ENCODE data around the gene LEKR1. TPM values are rescaled to one million over a fixed set of nuclear protein-coding genes. Genes with fewer than 3 reads are reported as not detected.

LEKR1 gene
- total and polyA plus RNA-seq, 7 donors, result 0.12 to 0.79 (median 0.32) TPM; not detected in 2

DNA sequence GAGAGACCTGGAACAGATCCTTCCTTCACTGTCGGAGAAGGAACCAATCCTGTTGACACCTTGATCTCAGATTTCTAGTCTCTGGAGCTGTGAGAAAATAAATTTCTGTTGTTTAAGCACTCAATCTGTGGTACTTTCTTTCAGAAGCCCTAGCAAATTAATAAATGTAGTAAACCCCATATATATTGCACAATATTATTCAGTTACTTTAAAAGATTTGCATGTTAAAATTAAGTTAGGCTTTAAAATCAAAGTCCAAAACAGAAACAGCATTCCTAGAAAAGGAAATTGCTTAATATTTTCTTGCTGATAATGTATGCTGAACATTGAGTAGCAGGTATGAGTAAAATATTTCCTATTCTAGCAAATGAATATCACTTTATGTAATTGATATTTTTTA, 113.2 kb downstream of the LEKR1 start:
- TF ChIP-seq, protein P1, sequence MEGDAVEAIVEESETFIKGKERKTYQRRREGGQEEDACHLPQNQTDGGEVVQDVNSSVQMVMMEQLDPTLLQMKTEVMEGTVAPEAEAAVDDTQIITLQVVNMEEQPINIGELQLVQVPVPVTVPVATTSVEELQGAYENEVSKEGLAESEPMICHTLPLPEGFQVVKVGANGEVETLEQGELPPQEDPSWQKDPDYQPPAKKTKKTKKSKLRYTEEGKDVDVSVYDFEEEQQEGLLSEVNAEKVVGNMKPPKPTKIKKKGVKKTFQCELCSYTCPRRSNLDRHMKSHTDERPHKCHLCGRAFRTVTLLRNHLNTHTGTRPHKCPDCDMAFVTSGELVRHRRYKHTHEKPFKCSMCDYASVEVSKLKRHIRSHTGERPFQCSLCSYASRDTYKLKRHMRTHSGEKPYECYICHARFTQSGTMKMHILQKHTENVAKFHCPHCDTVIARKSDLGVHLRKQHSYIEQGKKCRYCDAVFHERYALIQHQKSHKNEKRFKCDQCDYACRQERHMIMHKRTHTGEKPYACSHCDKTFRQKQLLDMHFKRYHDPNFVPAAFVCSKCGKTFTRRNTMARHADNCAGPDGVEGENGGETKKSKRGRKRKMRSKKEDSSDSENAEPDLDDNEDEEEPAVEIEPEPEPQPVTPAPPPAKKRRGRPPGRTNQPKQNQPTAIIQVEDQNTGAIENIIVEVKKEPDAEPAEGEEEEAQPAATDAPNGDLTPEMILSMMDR (IDR thresholded peaks at IDR 0.05), result no peak
- no peak overlapping the region for H3K27ac ChIP-seq
- H3K4me1 ChIP-seq, result no peaks in the 10 kb centered on the region
- no peak overlapping the region for H3K4me3 ChIP-seq
- intact Hi-C loops (cut with DNase I), result no loop called here
- ATAC-seq (no peak), DNase-seq (no peak)
- WGBS, 3 donors, result 61 to 72% (median 69%) methylated on average over 1 of the region's 1 CpG
- no peaks in the 10 kb centered on the region for H3K36me3 ChIP-seq (ENCODE audit: insufficient read depth in 1 of 2, low read depth in 1 of 2)
- no peaks in the 10 kb centered on the region for H3K9me3 ChIP-seq
- H3K27me3 ChIP-seq (ENCODE audit: insufficient read depth in 3 of 3, low read length in 2 of 3), result no peaks in the 10 kb centered on the region

DNA sequence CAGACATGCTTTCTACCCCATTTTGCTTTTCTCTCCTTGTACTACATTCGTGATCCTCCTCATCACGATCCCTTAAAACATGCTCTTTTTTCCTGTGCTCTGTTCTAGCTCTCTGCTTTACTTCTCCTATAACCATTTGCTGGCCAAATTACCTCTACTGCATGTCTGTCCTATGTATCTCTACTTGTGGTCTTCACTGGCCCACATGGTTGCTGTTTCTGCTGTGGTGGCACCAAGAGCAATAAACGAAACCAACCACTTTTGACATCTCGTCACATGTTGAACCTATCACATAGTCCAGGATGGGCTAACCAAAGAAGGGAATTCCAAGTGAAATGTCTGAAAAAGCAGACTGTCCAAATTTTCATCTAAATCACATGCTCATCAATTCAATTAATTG, 115.2 kb downstream of the LEKR1 start:
- no peaks in the 10 kb centered on the region for H3K36me3 ChIP-seq (ENCODE audit: insufficient read depth in 1 of 2, low read depth in 1 of 2)
- H3K9me3 ChIP-seq, result no peaks in the 10 kb centered on the region
- 90 to 94% (median 91%) methylated on average over 4 of the region's 4 CpGs for WGBS, 3 donors
- no peaks in the 10 kb centered on the region for H3K27me3 ChIP-seq (ENCODE audit: insufficient read depth in 3 of 3, low read length in 2 of 3)
- no peak overlapping the region for H3K4me3 ChIP-seq
- intact Hi-C loops (cut with DNase I), result no loop called here
- TF ChIP-seq, protein P1 (IDR thresholded peaks at IDR 0.05), result no peak
- H3K27ac ChIP-seq, result no peak overlapping the region
- ATAC-seq, result no peak
- no peaks in the 10 kb centered on the region for H3K4me1 ChIP-seq
- no peak for DNase-seq

DNA sequence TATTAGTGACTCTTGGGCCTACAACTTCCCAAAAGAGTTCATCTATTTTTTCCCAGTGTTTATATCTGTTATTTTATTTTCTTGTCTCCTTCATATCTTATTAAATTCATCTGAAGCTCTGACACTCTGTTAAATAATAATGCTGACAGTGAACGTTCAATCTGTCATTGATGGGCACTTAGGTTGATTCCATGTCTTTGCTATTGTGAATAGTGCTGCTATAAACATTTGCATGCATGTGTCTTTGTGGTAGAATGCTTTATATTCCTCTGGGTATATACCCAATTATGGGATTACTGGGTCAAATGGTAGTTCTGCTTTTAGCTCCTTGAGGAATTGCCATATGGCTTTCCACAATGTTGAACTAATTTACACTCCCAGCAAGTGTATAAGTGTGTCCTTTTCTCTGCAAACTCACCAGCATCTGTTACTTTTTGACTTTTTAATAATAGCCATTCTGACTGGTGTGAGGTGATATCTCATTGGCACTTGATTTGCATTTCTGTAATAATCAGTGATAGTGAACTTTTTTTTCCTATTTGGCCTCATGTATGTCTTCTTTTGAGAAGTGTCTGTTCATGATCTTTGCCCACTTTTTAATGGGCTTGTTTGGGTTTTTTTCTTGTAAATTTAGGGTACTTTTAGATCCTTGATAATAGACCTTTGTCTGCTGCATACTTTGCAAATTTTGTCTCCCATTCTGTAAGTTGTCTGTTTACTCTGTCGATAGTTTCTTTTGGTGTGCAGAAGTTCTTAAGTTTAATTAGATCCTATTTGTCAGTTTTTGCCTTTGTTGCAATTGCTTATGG, 122.5 kb downstream of the LEKR1 start:
- WGBS, 3 donors, result 72 to 83% (median 74%) methylated on average over 2 of the region's 2 CpGs
- DNase-seq (no peak), ATAC-seq (no peak)
- Histone ChIP-seq H3K9me3 (no peaks in the 10 kb centered on the region), H3K4me3 (no peak overlapping the region), H3K27ac (no peak overlapping the region), H3K36me3 (ENCODE audit: insufficient read depth in 1 of 2, low read depth in 1 of 2) (no peaks in the 10 kb centered on the region), H3K4me1 (no peaks in the 10 kb centered on the region), H3K27me3 (ENCODE audit: insufficient read depth in 3 of 3, low read length in 2 of 3) (no peaks in the 10 kb centered on the region)
- intact Hi-C loops (cut with DNase I), result no loop called here
- TF ChIP-seq, protein P1 (IDR thresholded peaks at IDR 0.05), result no peak

DNA sequence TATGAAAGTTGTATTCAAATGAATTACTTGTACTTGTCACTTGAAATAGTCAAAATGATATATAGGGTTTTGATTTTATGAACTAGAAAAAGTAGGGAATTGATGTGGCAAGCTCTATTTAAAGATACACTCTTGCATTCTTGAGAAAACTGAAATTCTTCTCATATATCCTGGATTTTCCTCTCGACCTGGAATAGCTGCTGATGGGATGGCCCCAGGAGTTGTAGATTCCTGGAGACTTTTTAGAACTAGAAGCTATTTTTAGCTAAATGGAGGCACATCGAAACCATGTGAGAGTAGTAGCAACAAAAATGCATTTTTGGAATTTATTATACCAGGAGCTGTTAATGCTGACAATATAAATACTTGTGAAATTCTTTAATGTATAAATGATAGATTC, 125.9 kb downstream of the LEKR1 start:
- H3K27me3 ChIP-seq (ENCODE audit: insufficient read depth in 3 of 3, low read length in 2 of 3), result no peaks in the 10 kb centered on the region
- 41 to 52% (median 52%) methylated on average over 2 of the region's 2 CpGs for WGBS, 3 donors
- H3K4me1 ChIP-seq, result no peaks in the 10 kb centered on the region
- H3K36me3 ChIP-seq (ENCODE audit: insufficient read depth in 1 of 2, low read depth in 1 of 2), result no peaks in the 10 kb centered on the region
- H3K9me3 ChIP-seq, result no peaks in the 10 kb centered on the region
- DNase-seq (no peak), ATAC-seq (no peak)
- no peak overlapping the region for H3K27ac ChIP-seq
- no peak overlapping the region for H3K4me3 ChIP-seq
- TF ChIP-seq, protein P1 (IDR thresholded peaks at IDR 0.05), result no peak
- intact Hi-C loops (cut with DNase I), result no loop called here

DNA sequence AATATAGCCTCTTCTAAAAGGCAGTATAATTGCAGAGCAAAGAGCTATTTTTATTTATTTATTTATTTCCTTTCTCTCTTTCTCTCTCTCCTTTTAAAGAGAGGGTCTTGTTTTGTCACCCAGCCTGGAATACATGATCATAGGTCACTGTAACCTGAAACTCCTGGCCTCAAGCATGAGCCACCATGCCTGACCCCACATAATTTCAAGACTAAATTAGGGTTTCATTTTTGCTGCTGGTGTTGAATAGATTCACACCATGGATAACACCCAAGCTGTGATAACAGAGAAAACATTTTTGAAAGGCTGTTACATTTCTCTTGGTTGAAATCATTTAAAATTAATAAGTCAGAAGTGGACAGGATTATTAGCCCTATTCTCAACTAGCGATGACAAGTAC, 131.6 kb downstream of the LEKR1 start:
- Histone ChIP-seq H3K36me3 (ENCODE audit: insufficient read depth in 1 of 2, low read depth in 1 of 2) (no peaks in the 10 kb centered on the region), H3K4me3 (no peak overlapping the region), H3K27ac (no peak overlapping the region), H3K27me3 (ENCODE audit: insufficient read depth in 3 of 3, low read length in 2 of 3) (no peaks in the 10 kb centered on the region), H3K4me1 (no peaks in the 10 kb centered on the region), H3K9me3 (no peaks in the 10 kb centered on the region)
- no peak for ATAC-seq
- WGBS, 3 donors, result 94 to 100% (median 97%) methylated on average over 1 of the region's 1 CpG
- intact Hi-C loops (cut with DNase I), result no loop called here
- no peak for DNase-seq
- TF ChIP-seq, protein P1 (IDR thresholded peaks at IDR 0.05), result no peak

All from psoas muscle (tissue), 8 donors.